Dendritic cell treated with granulocyte-macrophage colony-stimulating factor and Interleukin-4, amounts not matched to agents 40 ng/mL and 50 ng/mL, for 4 days (primary cell): Measurements from ENCODE around the gene MRS2.
"Not testable (repeated sequence)": the region's sequence is repeated elsewhere in the genome, so short reads cannot be mapped to it uniquely, and the experiment has no call there.

ENCODE experiments used
- H3K27ac Mint-ChIP-seq: one replicate; pipeline ENCODE4 v1.8.0; 2022; ENCODE audit warnings: mild to moderate bottlenecking, mixed read lengths
- H3K27me3 Mint-ChIP-seq: one replicate; pipeline ENCODE4 v1.8.0; 2022; ENCODE audit warnings: mild to moderate bottlenecking, mixed read lengths
- H3K36me3 Mint-ChIP-seq: one replicate; pipeline ENCODE4 v1.8.0; 2022; ENCODE audit warnings: low read depth, mixed read lengths
- H3K4me1 Mint-ChIP-seq: one replicate; pipeline ENCODE4 v1.8.0; 2022; ENCODE audit warnings: low read depth, mixed read lengths
- H3K4me3 Mint-ChIP-seq: one replicate; pipeline ENCODE4 v1.8.0; 2022; ENCODE audit warnings: mild to moderate bottlenecking, moderate library complexity, mixed read lengths
- H3K9me3 Mint-ChIP-seq: one replicate; pipeline ENCODE4 v1.8.0; 2022; ENCODE audit warnings: mixed read lengths
- intact Hi-C: fragments of 100-400 bp; cut with micrococcal nuclease; formaldehyde crosslinking; loops from one replicate; pipeline ENCODE4 v1.15.0; 2022

The MRS2 gene

GRCh38 chr6:24400045-24401039 is 2.4 kb upstream of the MRS2 start:
- Mint-ChIP-seq H3K36me3 (peaks cover 12% of the 10 kb centered on the region), H3K4me1 (peaks cover 18% of the 10 kb centered on the region), H3K27me3 (peaks cover 17% of the 10 kb centered on the region)
- H3K4me3 Mint-ChIP-seq, H3K9me3 Mint-ChIP-seq, H3K27ac Mint-ChIP-seq, intact Hi-C loops: not testable (repeated sequence)

- Mint-ChIP-seq H3K9me3 (no peaks in the 10 kb centered on the region), H3K4me1 (peaks cover 16% of the 10 kb centered on the region), H3K27ac (no peak overlapping the region), H3K27me3 (peaks cover 17% of the 10 kb centered on the region), H3K4me3 (no peak overlapping the region), H3K36me3 (peaks cover 23% of the 10 kb centered on the region)
- intact Hi-C loops = no loop called here
Measured at GRCh38 chr6:24401458-24401857, 1.3 kb upstream of the MRS2 start.

GRCh38 chr6:24403501-24403824 is 727 bp downstream of the MRS2 start:
- Mint-ChIP-seq H3K4me3 (peak overlapping the region; percentile 99), H3K36me3 (peaks cover 29% of the 10 kb centered on the region), H3K9me3 (no peaks in the 10 kb centered on the region), H3K27me3 (peaks cover 17% of the 10 kb centered on the region), H3K4me1 (peaks cover 16% of the 10 kb centered on the region), H3K27ac (peak overlapping the region; percentile 80)
- intact Hi-C loops = no loop called here

GRCh38 chr6:24405262-24405661 is 2.5 kb downstream of the MRS2 start:
- Mint-ChIP-seq H3K27ac (no peak overlapping the region), H3K27me3 (peaks cover 8% of the 10 kb centered on the region), H3K9me3 (no peaks in the 10 kb centered on the region), H3K4me1 (peaks cover 16% of the 10 kb centered on the region), H3K36me3 (peaks cover 42% of the 10 kb centered on the region), H3K4me3 (no peak overlapping the region)
- intact Hi-C loops = no loop called here

- H3K9me3 Mint-ChIP-seq = no peaks in the 10 kb centered on the region
- no peak overlapping the region for H3K27ac Mint-ChIP-seq
- H3K27me3 Mint-ChIP-seq = no peaks in the 10 kb centered on the region
- peaks cover 2% of the 10 kb centered on the region for H3K4me1 Mint-ChIP-seq
- intact Hi-C loops = no loop called here
- no peak overlapping the region for H3K4me3 Mint-ChIP-seq
- peaks cover 58% of the 10 kb centered on the region for H3K36me3 Mint-ChIP-seq
Measured at GRCh38 chr6:24408719-24409410, 6.1 kb downstream of the MRS2 start.

GRCh38 chr6:24410622-24411021 is 7.9 kb downstream of the MRS2 start:
- Mint-ChIP-seq H3K27me3 (no peaks in the 10 kb centered on the region), H3K9me3 (no peaks in the 10 kb centered on the region), H3K27ac (no peak overlapping the region), H3K4me3 (no peak overlapping the region), H3K4me1 (no peaks in the 10 kb centered on the region), H3K36me3 (peaks cover 66% of the 10 kb centered on the region)
- intact Hi-C loops = no loop called here

- intact Hi-C loops = no loop called here
- Mint-ChIP-seq H3K27me3 (no peaks in the 10 kb centered on the region), H3K36me3 (peaks cover 67% of the 10 kb centered on the region), H3K4me3 (no peak overlapping the region), H3K27ac (no peak overlapping the region), H3K9me3 (no peaks in the 10 kb centered on the region), H3K4me1 (no peaks in the 10 kb centered on the region)
Measured at GRCh38 chr6:24412294-24412693, 9.6 kb downstream of the MRS2 start.

- H3K4me1 Mint-ChIP-seq, H3K27me3 Mint-ChIP-seq, H3K4me3 Mint-ChIP-seq, H3K9me3 Mint-ChIP-seq, H3K27ac Mint-ChIP-seq, intact Hi-C loops: not testable (repeated sequence)
- H3K36me3 Mint-ChIP-seq = peaks cover 79% of the 10 kb centered on the region
Measured at GRCh38 chr6:24414531-24414930, 11.8 kb downstream of the MRS2 start.

GRCh38 chr6:24415753-24416152 is 13.0 kb downstream of the MRS2 start:
- H3K4me3 Mint-ChIP-seq = no peak overlapping the region
- H3K4me1 Mint-ChIP-seq = peaks cover 9% of the 10 kb centered on the region
- peaks cover 82% of the 10 kb centered on the region for H3K36me3 Mint-ChIP-seq
- no peak overlapping the region for H3K27ac Mint-ChIP-seq
- H3K27me3 Mint-ChIP-seq = no peaks in the 10 kb centered on the region
- intact Hi-C loops = no loop called here
- H3K9me3 Mint-ChIP-seq = no peaks in the 10 kb centered on the region

- Mint-ChIP-seq H3K4me1 (peaks cover 10% of the 10 kb centered on the region), H3K36me3 (peaks cover 89% of the 10 kb centered on the region), H3K9me3 (no peaks in the 10 kb centered on the region), H3K4me3 (no peak overlapping the region), H3K27me3 (no peaks in the 10 kb centered on the region), H3K27ac (no peak overlapping the region)
- intact Hi-C loops = no loop called here
Measured at GRCh38 chr6:24419526-24419925, 16.8 kb downstream of the MRS2 start.

GRCh38 chr6:24425091-24425490 is 22.4 kb downstream of the MRS2 start:
- Mint-ChIP-seq H3K36me3 (peaks cover 55% of the 10 kb centered on the region), H3K27me3 (no peaks in the 10 kb centered on the region)
- intact Hi-C loops = no loop called here

GRCh38 chr6:24426729-24427446 is 24.2 kb downstream of the MRS2 start:
- Mint-ChIP-seq H3K4me3 (no peak overlapping the region), H3K9me3 (no peaks in the 10 kb centered on the region), H3K27ac (no peak overlapping the region), H3K4me1 (peaks cover 17% of the 10 kb centered on the region), H3K36me3 (peaks cover 37% of the 10 kb centered on the region), H3K27me3 (no peaks in the 10 kb centered on the region)
- intact Hi-C loops = no loop called here

More at GRCh38 chr6:24425091-24425490, 22.4 kb downstream of the MRS2 start:
- peaks cover 24% of the 10 kb centered on the region for H3K4me1 Mint-ChIP-seq
- no peaks in the 10 kb centered on the region for H3K9me3 Mint-ChIP-seq
- H3K4me3 Mint-ChIP-seq = no peak overlapping the region
- H3K27ac Mint-ChIP-seq = no peak overlapping the region

- H3K27ac Mint-ChIP-seq = no peak overlapping the region
- no peaks in the 10 kb centered on the region for H3K27me3 Mint-ChIP-seq
- peaks cover 23% of the 10 kb centered on the region for H3K36me3 Mint-ChIP-seq
- H3K4me3 Mint-ChIP-seq = no peak overlapping the region
- peaks cover 17% of the 10 kb centered on the region for H3K4me1 Mint-ChIP-seq
- no peaks in the 10 kb centered on the region for H3K9me3 Mint-ChIP-seq
- intact Hi-C loops = no loop called here
Measured at GRCh38 chr6:24428615-24429014, 25.9 kb downstream of the MRS2 start.

GRCh38 chr6:24429146-24429545 is 26.4 kb downstream of the MRS2 start:
- Mint-ChIP-seq H3K27ac (no peak overlapping the region), H3K9me3 (no peaks in the 10 kb centered on the region), H3K4me1 (peaks cover 17% of the 10 kb centered on the region), H3K27me3 (no peaks in the 10 kb centered on the region), H3K36me3 (peaks cover 21% of the 10 kb centered on the region), H3K4me3 (no peak overlapping the region)
- intact Hi-C loops = no loop called here
